ENCODE data around the gene ACD. TPM values are rescaled to one million over a fixed set of nuclear protein-coding genes. Genes with fewer than 3 reads are reported as not detected.
"Not testable (repeated sequence)": the region's sequence is repeated elsewhere in the genome, so short reads cannot be mapped to it uniquely, and the experiment has no call there.

The ACD gene
- total RNA-seq, 2 experiments from 2014 or later, result 52.2 to 52.4 TPM

DNA sequence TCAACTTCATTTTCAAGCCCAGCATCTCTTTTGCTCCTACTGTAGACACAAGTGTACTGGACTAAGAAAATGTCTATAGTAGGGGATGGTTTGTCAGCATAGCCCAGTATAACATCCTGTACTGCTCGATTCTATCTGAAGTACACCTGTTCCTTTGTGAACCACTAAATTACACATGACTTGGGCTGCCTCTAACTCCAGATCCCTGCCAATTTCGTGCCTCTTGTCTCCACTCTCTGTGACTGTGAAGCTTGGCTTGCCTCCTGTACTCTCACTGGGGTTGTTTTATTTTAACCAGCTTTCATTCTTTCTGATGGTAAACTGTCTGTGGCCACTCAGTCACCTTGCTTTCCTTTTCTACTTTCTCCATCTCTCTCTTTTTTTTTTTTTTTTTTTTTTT is 34.6 kb upstream of the ACD start:
- H3K4me1 Mint-ChIP-seq, result peaks cover 2% of the 10 kb centered on the region
- H3K9me3 Mint-ChIP-seq (ENCODE audit: low read depth), result peaks cover 2% of the 10 kb centered on the region
- peaks cover 3% of the 10 kb centered on the region for H3K36me3 Mint-ChIP-seq (ENCODE audit: low read depth)
- ChIA-PET CTCF (no interaction called here), POLR2A (no interaction called here)
- intact Hi-C loops (cut with DNase I, micrococcal nuclease), result no loop called here
- no peak for ATAC-seq
- no peak overlapping the region for H3K27ac Mint-ChIP-seq
- no peak overlapping the region for H3K4me3 Mint-ChIP-seq
- no peaks in the 10 kb centered on the region for H3K27me3 Mint-ChIP-seq
- no peak for DNase-seq

DNA sequence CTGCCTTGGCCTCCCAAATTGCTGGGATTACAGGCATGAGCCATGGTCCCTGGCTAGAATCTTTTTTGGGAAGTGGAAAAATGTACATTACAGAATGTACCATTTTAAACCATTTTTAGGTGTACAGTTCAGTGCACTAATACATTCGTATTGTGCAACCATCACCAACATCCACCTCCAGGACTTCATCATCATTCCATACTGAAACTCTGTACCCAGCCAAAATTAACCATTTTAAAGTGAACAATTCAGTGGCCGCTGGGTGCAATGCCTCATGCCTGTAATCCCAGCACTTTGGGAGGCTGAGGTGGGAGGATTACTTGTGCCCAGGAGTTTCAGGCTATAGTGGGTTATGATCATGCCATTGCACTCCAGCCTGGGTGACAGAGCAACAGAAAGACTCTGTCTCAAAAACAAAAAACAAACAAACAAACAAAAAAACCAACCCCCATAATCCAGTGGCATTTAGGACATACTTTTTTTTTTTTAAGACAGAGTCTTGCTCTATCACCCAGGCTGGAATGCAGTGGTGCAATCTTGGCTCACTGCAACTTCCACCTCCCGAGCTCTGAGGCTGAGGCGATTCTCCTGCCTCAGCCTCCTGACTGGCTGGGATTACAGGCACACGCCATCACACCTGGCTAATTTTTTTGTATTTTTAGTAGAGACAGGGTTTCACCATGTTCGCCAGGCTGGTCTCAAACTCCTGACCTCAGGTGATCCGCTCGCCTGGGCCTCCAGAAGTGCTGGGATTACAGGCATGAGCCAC is 33.6 kb upstream of the ACD start:
- H3K4me1 Mint-ChIP-seq; DNase-seq; intact Hi-C loops (cut with DNase I, micrococcal nuclease); H3K36me3 Mint-ChIP-seq (ENCODE audit: low read depth); ATAC-seq; H3K9me3 Mint-ChIP-seq (ENCODE audit: low read depth); POLR2A ChIA-PET; H3K4me3 Mint-ChIP-seq; H3K27me3 Mint-ChIP-seq; H3K27ac Mint-ChIP-seq: not testable (repeated sequence)
- CTCF ChIA-PET, result interaction anchor here (0.6 to 0.9 kb wide), 2 partner anchors 130 to 142 kb away, joined by 3 read pairs; no protein-coding TSS in a partner anchor

DNA sequence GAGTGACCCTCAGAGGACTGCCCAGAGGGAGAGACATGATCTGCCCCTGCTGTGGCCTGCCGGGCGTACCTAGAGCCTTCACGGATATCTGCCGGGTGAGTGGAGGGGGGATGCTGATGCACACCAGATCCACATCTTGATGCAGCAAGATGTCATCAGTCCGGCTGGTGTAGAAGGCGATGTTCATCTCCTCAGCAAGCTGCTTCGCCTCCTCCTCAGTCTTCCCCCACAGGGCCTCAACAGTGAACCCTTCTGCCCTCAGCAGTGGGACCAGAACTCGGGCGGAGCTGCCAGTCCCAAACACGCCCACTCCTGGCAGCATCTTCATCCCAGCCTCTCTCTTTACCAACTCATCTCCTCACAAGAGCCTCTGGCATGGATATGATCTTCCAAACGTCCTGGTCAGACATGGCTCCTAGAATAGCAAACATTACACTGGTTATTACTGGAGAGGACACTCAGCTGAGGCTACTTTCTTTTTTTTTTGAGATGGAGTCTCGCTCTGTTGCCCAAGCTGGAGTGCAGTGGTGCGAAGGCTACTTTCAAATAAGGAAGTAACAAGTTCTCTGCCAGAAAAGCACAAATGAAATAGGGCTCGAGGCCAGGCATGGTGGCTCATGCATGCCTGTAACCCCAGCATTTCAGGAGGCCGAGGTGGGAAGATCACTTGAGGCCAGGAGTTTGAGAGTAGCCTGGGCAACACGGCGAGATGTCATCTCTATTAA is 25.5 kb upstream of the ACD start:
- no peak for ATAC-seq
- intact Hi-C loops (cut with DNase I, micrococcal nuclease), result loop anchor here in 1 of 2 experiments (10.0 kb wide), 1 partner anchor 331 kb away; no protein-coding TSS in a partner anchor
- POLR2A ChIA-PET, result no interaction called here
- peaks cover 9% of the 10 kb centered on the region for H3K36me3 Mint-ChIP-seq (ENCODE audit: low read depth)
- no peaks in the 10 kb centered on the region for H3K9me3 Mint-ChIP-seq (ENCODE audit: low read depth)
- CTCF ChIA-PET, result interaction anchor here (0.6 kb wide), 1 partner anchor 192 kb away, joined by 3 read pairs; no protein-coding TSS in a partner anchor
- no peaks in the 10 kb centered on the region for H3K27me3 Mint-ChIP-seq
- DNase-seq, result no peak
- H3K4me3 Mint-ChIP-seq, result no peak overlapping the region
- peaks cover 8% of the 10 kb centered on the region for H3K4me1 Mint-ChIP-seq
- H3K27ac Mint-ChIP-seq, result no peak overlapping the region

DNA sequence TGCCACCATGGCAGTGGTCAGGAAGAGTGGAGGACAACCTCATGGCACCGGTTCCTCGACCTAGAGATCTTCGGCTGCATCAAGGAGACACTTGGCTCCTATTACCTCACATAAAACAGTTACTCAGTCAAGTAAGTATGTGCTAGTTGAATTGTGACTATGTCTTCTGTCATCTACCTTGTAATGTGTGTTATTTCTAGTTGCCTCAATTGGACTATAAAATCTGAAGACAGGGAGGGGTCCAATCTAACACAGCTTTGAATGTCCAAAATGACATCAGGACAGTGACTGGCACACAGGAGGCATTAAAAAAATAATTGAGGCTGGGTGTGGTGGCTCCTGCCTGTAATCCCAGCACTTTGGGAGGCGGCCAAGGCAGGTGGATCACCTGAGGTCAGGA is 23.7 kb upstream of the ACD start:
- no peak overlapping the region for H3K27ac Mint-ChIP-seq
- ChIA-PET POLR2A (no interaction called here), CTCF (interaction anchor here (1.4 kb wide), 1 partner anchor 163 kb away, joined by 4 read pairs; no protein-coding TSS in a partner anchor)

DNA sequence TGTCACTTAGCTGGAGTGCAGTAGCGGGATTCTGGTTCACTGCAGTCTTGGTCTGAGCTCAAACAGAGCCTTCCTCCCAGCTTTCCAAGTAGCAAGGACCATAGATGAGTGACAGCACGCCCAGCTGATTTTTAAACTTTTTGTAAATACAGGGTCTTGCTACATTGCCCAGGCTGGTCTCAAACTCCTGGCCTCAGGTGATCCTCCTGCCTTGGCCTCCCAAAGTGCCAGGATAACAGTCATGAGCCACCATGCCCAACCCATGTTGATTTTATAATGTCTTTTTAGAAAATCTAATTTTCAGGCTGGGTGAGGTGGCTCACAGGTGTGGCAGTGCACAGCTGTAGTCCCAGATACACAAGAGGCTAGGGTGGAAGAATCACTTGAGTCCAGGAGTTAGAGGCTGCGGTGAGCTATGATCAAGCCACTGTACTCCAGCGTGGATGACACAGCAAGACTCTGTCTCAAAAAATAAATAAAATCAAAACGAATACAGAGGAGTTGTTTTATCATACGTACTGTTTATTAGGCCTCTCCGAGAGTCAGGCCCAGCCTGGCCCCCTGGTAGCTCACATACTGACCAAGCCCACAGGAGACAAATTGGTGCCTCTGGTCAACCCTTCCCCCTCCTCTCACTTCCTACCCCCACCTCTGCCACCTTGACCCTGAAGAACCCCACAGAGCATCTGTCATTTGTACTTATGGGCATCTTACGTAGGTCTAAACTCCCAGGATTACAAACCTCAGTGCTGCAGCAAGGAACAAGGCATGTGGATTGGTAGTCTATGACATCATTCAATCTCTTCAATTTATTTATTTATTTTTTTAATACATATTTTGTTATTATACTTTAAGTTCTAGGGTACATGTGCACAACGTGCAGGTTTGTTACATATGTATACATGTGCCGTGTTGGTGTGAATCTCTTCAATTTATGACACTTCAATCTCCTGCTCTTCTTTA is 20.2 kb upstream of the ACD start:
- H3K4me1 Mint-ChIP-seq, result peaks cover 1% of the 10 kb centered on the region
- CTCF ChIA-PET, result interaction anchor here (0.7 to 0.8 kb wide), 2 partner anchors 11 to 148 kb away, joined by 3 to 4 read pairs; no protein-coding TSS in a partner anchor
- ATAC-seq (no peak), DNase-seq (no peak)
- intact Hi-C loops (cut with DNase I, micrococcal nuclease), result loop anchor here in 1 of 2 experiments (10.0 kb wide), 2 partner anchors 325 to 365 kb away; no protein-coding TSS in a partner anchor
- H3K27me3 Mint-ChIP-seq, result no peaks in the 10 kb centered on the region
- H3K4me3 Mint-ChIP-seq, result no peak overlapping the region
- POLR2A ChIA-PET, result no interaction called here
- no peak overlapping the region for H3K27ac Mint-ChIP-seq
- H3K9me3 Mint-ChIP-seq (ENCODE audit: low read depth), result no peaks in the 10 kb centered on the region
- H3K36me3 Mint-ChIP-seq (ENCODE audit: low read depth), result peaks cover 6% of the 10 kb centered on the region

More for the DNA sequence above, 23.7 kb upstream of the ACD start:
- H3K9me3 Mint-ChIP-seq (ENCODE audit: low read depth), result no peaks in the 10 kb centered on the region
- H3K27me3 Mint-ChIP-seq, result no peaks in the 10 kb centered on the region
- peaks cover 9% of the 10 kb centered on the region for H3K36me3 Mint-ChIP-seq (ENCODE audit: low read depth)
- peaks cover 8% of the 10 kb centered on the region for H3K4me1 Mint-ChIP-seq
- intact Hi-C loops (cut with DNase I, micrococcal nuclease), result loop anchor here in 1 of 2 experiments (10.0 kb wide), 1 partner anchor 329 kb away; no protein-coding TSS in a partner anchor
- H3K4me3 Mint-ChIP-seq, result no peak overlapping the region
- DNase-seq, result no peak
- ATAC-seq, result no peak

DNA sequence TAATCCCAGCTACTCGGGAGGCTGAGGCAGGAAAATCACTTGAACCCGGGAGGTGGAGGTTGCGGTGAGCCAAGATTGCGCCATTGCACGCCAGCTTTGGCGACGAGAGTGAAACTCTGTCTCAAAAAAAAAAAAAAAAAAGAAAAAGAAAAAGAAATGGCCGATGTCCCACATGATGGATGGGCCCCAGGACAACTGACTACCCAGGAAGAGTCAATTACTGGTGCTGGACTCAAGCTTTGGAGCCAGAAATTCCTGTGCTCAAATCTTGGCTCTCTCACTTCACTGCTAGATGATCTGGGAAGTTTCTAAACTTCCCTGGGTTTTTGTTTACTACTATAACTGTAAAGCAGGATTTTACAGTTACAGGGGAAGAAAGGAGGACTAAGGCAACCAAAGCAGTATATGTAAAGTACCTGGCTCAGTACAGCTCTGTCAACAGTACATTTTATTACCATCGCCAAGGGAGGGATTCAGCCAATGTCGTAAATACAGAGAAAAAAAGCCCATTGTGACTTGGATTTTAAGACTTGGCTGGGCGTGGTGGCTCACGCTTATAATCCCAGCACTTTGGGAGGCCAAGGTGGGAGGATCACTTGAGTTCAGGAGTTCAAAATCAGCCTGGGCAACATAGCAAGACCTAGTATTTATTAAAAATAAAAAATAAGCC is 18.4 kb upstream of the ACD start:
- Mint-ChIP-seq H3K36me3 (ENCODE audit: low read depth) (no peaks in the 10 kb centered on the region), H3K4me3 (no peak overlapping the region), H3K9me3 (ENCODE audit: low read depth) (no peaks in the 10 kb centered on the region), H3K4me1 (peaks cover 2% of the 10 kb centered on the region), H3K27me3 (no peaks in the 10 kb centered on the region), H3K27ac (no peak overlapping the region)
- intact Hi-C loops (cut with DNase I, micrococcal nuclease), result loop anchor here in 1 of 2 experiments (10.0 kb wide), 1 partner anchor 366 kb away; no protein-coding TSS in a partner anchor
- ChIA-PET CTCF (interaction anchor here (2.4 kb wide), 1 partner anchor 11 kb away, joined by 12 read pairs; no protein-coding TSS in a partner anchor), POLR2A (interaction anchor here (0.6 kb wide), 1 partner anchor 10 kb away, joined by 3 read pairs; no protein-coding TSS in a partner anchor)
- ATAC-seq (no peak), DNase-seq (no peak)

DNA sequence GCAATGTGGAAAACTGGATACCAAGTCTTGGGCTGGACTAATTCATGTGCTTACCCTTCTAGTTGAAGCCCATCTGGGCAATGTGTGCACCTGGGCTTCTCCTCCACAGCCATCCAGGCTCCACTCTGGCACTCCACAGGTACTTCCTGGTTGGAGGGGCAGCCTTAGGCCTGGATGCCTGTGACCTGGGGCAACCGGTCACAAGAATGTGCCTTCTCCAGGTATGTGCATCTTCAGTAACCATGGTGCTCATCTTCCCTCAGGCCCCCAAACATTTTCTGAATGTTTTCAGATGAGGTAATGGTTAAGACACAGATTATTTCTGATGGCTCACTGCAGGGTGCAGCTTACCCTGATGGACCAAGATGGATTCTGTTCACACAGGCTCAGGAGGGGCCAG is 17.7 kb upstream of the ACD start:
- ChIA-PET CTCF (interaction anchor here (2.4 kb wide), 1 partner anchor 10 kb away, joined by 12 read pairs; no protein-coding TSS in a partner anchor), POLR2A (no interaction called here)
- Mint-ChIP-seq H3K4me3 (no peak overlapping the region), H3K4me1 (peaks cover 2% of the 10 kb centered on the region), H3K27ac (no peak overlapping the region), H3K36me3 (ENCODE audit: low read depth) (no peaks in the 10 kb centered on the region), H3K9me3 (ENCODE audit: low read depth) (no peaks in the 10 kb centered on the region), H3K27me3 (no peaks in the 10 kb centered on the region)
- no peak for ATAC-seq
- DNase-seq, result no peak
- intact Hi-C loops (cut with DNase I, micrococcal nuclease), result loop anchor here in 1 of 2 experiments (10.0 kb wide), 1 partner anchor 367 kb away; no protein-coding TSS in a partner anchor

DNA sequence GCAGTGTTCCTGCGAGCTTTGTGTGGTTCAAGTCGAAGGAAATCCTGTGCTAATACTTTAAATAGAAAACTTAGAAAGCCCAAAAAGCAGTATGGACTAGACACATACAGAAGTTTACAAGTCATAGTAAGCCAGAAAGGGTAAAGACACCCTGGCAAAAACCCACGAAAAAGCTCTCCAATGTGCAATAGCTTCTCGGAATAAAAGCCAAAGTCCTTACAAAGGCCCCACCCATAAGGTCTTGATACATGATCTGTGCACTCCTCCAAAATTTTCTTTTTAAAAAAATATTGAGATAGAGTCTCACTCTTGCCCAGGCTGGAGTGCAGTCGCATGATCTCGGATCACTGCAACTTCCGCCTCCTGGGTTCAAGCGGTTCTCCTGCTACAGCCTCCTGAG is 16.9 kb upstream of the ACD start:
- CTCF ChIA-PET, result interaction anchor here (0.7 to 2.4 kb wide), 5 partner anchors 9 to 183 kb away, joined by 3 to 12 read pairs (median 4); no protein-coding TSS in a partner anchor
- no peak overlapping the region for H3K27ac Mint-ChIP-seq
- intact Hi-C loops (cut with DNase I, micrococcal nuclease), result loop anchor here in 1 of 2 experiments (10.0 kb wide), 1 partner anchor 368 kb away; no protein-coding TSS in a partner anchor
- ATAC-seq (no peak), DNase-seq (no peak)
- no peaks in the 10 kb centered on the region for H3K9me3 Mint-ChIP-seq (ENCODE audit: low read depth)
- H3K36me3 Mint-ChIP-seq (ENCODE audit: low read depth), result no peaks in the 10 kb centered on the region
- H3K4me3 Mint-ChIP-seq, result no peak overlapping the region
- no peaks in the 10 kb centered on the region for H3K27me3 Mint-ChIP-seq
- H3K4me1 Mint-ChIP-seq, result peaks cover 2% of the 10 kb centered on the region
- POLR2A ChIA-PET, result no interaction called here

DNA sequence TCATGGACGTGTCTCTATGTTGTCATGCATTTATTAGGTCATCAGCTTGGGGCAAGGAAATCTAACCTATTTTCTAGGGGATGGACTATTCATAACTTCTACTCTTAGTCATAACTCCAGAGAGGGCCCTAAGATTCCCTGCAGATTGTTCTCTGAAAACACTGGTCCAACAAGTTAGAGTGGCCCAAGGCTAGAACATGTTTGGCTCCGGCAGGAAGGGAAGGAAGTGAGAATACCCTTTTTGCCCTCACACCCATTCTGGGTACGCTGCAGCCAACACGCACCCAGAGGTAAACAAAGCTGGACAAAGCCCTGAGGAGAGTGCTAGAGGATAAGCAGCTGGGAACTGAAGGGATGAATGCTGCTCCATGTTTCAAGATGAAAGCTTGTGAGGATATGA is 16.5 kb upstream of the ACD start:
- Mint-ChIP-seq H3K4me3 (no peak overlapping the region), H3K9me3 (ENCODE audit: low read depth) (no peaks in the 10 kb centered on the region), H3K27me3 (no peaks in the 10 kb centered on the region), H3K36me3 (ENCODE audit: low read depth) (no peaks in the 10 kb centered on the region), H3K27ac (no peak overlapping the region), H3K4me1 (peaks cover 2% of the 10 kb centered on the region)
- no peak for ATAC-seq
- no peak for DNase-seq
- CTCF ChIA-PET, result interaction anchor here (0.5 to 2.4 kb wide), 6 partner anchors 9 to 184 kb away, joined by 3 to 12 read pairs (median 4); no protein-coding TSS in a partner anchor
- POLR2A ChIA-PET, result interaction anchor here (0.5 kb wide), 1 partner anchor 111 kb away, joined by 3 read pairs; no protein-coding TSS in a partner anchor
- intact Hi-C loops (cut with DNase I, micrococcal nuclease), result loop anchor here in 1 of 2 experiments (10.0 kb wide), 1 partner anchor 368 kb away; no protein-coding TSS in a partner anchor

DNA sequence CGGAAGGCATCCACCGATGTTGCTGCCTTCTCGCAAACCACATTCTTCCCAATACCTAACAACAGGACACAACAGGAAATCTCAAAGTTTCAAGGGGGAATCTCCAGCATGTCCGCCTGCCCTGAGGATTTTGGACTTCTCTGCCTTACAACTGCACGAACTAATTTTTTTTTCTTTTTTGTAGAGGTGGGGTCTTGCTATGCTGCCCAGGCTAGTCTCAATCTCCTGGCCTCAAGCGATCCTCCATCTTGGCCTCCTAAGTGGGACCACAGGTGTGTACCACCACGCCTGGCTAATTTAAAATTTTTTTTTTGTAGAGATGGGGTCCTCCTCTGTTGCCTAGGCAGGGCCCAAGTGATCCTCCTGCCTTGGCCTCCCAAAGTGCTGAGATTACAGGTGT is 15.9 kb upstream of the ACD start:
- Mint-ChIP-seq H3K27me3 (no peaks in the 10 kb centered on the region), H3K36me3 (ENCODE audit: low read depth) (no peaks in the 10 kb centered on the region), H3K4me3 (no peak overlapping the region), H3K27ac (no peak overlapping the region), H3K4me1 (peaks cover 2% of the 10 kb centered on the region), H3K9me3 (ENCODE audit: low read depth) (no peaks in the 10 kb centered on the region)
- ChIA-PET POLR2A (no interaction called here), CTCF (interaction anchor here (0.5 to 1.3 kb wide), 3 partner anchors 24 to 160 kb away, joined by 3 to 7 read pairs (median 4); no protein-coding TSS in a partner anchor)
- DNase-seq (no peak), ATAC-seq (no peak)
- intact Hi-C loops (cut with DNase I, micrococcal nuclease), result loop anchor here in 1 of 2 experiments (10.0 kb wide), 1 partner anchor 369 kb away; no protein-coding TSS in a partner anchor

Data from activated CD4-positive, alpha-beta T cell treated with anti-CD3 and anti-CD28 coated beads for 36 hours (primary cell).